NCI-H2081 (cell line): ENCODE results near the gene LGALS3.
"Not testable (repeated sequence)": the region's sequence is repeated elsewhere in the genome, so short reads cannot be mapped to it uniquely, and the experiment has no call there.

Experiments
- DNase-seq, 2 experiments: peaks; one replicate each; lab custom pipeline; 2025; lab: John Stamatoyannopoulos, UW

Gene LGALS3

GRCh38 chr14:55129086-55129427 is at the start of gene LGALS3:
Gene LGALS3 (plus strand): TSS chr14:55129252. CDS start chr14:55137374, 8,122 bp downstream.
- no peak for DNase-seq

- DNase-seq, result not testable (repeated sequence)
Measured at GRCh38 chr14:55079961-55080360, 49.1 kb upstream of the LGALS3 start.

GRCh38 chr14:55084401-55085059 is 44.5 kb upstream of the LGALS3 start:
- no peak for DNase-seq

- no peak for DNase-seq
Measured at GRCh38 chr14:55085060-55085660, 43.9 kb upstream of the LGALS3 start.

- DNase-seq, result no peak
Measured at GRCh38 chr14:55086938-55087337, 42.1 kb upstream of the LGALS3 start.

- no peak for DNase-seq
Measured at GRCh38 chr14:55088356-55088755, 40.7 kb upstream of the LGALS3 start.

GRCh38 chr14:55092341-55092740 is 36.7 kb upstream of the LGALS3 start:
- peak in 1 of 2 experiments; percentile 14 for DNase-seq

- no peak for DNase-seq
Measured at GRCh38 chr14:55094292-55095157, 34.5 kb upstream of the LGALS3 start.

GRCh38 chr14:55097881-55098560 is 31.0 kb upstream of the LGALS3 start:
- no peak for DNase-seq

GRCh38 chr14:55098561-55098898 is 30.5 kb upstream of the LGALS3 start:
- no peak for DNase-seq

GRCh38 chr14:55099756-55100155 is 29.3 kb upstream of the LGALS3 start:
- no peak for DNase-seq

GRCh38 chr14:55101698-55102097 is 27.4 kb upstream of the LGALS3 start:
- no peak for DNase-seq

GRCh38 chr14:55102141-55102621 is 26.9 kb upstream of the LGALS3 start:
- peak; percentile 86 to 97 for DNase-seq

- DNase-seq, result no peak
Measured at GRCh38 chr14:55103005-55103640, 25.9 kb upstream of the LGALS3 start.

GRCh38 chr14:55103971-55104954 is 24.8 kb upstream of the LGALS3 start:
- no peak for DNase-seq

- DNase-seq, result no peak
Measured at GRCh38 chr14:55105991-55106390, 23.1 kb upstream of the LGALS3 start.

GRCh38 chr14:55107766-55108554 is 21.1 kb upstream of the LGALS3 start:
- DNase-seq, result no peak

GRCh38 chr14:55109836-55110235 is 19.2 kb upstream of the LGALS3 start:
- DNase-seq, result no peak

GRCh38 chr14:55111122-55111708 is 17.8 kb upstream of the LGALS3 start:
- DNase-seq, result no peak
